GM20431 (cell line): ENCODE results near the gene HLTF.
"Not testable (repeated sequence)": the region's sequence is repeated elsewhere in the genome, so short reads cannot be mapped to it uniquely, and the experiment has no call there.

Experiments
- in situ Hi-C: fragments of 300-500 bp; cut with MseI, MboI; formaldehyde crosslinking; loops from one replicate; pipeline ENCODE4 v1.15.0; 2020; ENCODE audit warnings: low sequenced_read_pairs; ENCODE audit not compliant: unreplicated experiment

The HLTF gene

DNA sequence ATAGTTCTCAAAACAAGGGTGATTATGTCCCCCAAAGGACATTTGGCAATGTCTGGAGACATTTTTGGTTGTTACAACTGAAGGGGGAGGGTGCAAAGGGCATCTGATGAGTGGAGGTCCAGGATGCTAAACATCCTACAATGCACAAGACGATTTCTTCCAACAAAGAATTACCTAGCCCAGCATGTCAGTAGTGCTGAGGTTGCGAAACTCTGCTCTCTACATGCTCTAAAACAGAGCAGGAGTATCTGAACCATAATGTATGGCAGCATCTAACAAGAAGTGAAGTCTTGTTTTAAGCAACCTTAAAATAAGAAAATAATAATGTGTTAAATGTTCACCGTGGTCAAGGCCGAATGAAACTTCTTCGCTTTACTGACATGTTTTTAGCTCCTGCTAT lies 88.0 kb downstream of the HLTF start:
- in situ Hi-C loops: no loop called here

DNA sequence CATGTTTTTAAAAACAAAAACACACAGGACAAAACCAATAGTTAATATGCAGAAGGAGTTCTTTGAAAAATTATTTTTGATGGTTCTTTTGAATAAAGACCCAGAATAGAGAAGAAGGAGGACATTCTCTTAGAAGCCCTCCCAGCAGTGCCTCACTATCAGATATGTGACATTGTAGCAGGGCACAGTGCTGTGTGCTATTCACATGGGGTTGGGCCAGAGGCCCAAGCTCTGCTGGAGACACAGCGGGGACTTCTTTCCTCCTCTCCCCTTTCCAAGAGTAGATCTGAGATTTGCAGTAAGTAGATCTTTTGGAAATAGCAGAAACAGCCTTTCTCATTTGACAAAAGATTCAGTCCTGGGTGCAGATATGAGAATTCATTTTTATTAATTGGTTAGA lies 88.7 kb downstream of the HLTF start:
- in situ Hi-C loops: no loop called here

DNA sequence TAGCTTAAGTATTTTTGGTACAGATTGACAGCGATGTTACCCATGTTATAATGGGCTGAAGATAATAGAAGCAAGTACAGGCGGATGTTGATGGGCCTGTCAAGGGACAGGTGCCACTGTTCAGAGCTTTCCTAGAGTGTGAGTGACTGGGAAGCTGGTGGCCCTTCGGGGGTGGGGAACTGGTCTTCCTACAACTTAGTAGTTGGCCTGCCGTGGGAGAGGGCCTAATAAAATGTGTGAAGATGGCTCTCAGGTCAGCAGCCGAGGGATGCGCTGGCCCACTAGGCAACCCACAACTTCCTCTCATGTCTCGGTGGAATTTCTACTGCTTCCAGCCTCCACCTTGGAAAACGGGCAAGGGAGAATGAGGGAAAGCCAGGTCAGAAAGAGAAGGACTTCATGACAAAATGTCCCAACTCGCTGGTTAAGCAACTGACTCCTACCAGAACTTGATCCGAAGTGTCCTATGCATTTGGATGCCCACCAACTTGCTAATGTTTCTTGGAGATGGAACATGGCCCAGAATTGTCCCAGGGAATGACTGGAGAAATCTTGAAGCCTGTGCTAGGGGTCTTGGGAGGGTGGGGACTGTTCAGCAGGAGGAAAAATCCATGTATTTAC lies 93.6 kb downstream of the HLTF start:
- in situ Hi-C loops: no loop called here

DNA sequence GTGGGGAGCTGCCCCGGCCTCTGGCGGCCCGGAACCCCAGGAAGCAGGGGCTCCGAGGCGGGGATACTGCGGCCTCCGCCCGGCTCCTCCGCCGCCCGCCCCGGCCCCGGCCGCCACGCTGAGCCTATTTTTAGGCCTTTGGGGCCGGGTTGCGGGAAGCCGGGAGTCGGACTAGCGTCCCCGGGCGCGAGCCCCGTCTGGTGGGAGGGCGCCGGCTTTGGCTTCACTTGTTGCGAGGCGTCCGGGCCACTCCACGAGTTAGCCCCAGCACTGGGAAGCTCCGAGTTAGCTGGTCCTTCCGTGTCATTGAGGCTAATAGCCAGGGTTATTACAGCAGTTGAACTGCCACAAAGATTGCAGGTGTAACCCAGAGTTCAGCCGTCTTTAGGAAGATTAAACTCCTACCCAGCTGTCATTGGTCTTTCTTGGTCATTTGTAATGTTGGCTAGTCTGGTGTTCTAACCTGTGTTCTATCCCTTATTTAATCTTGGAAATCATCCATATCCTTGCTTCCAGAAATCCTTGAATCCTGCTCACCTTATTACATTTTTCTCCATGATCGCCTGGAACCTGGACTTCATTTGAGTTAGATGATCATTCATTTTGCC lies 94.2 kb downstream of the HLTF start:
- in situ Hi-C loops: no loop called here

DNA sequence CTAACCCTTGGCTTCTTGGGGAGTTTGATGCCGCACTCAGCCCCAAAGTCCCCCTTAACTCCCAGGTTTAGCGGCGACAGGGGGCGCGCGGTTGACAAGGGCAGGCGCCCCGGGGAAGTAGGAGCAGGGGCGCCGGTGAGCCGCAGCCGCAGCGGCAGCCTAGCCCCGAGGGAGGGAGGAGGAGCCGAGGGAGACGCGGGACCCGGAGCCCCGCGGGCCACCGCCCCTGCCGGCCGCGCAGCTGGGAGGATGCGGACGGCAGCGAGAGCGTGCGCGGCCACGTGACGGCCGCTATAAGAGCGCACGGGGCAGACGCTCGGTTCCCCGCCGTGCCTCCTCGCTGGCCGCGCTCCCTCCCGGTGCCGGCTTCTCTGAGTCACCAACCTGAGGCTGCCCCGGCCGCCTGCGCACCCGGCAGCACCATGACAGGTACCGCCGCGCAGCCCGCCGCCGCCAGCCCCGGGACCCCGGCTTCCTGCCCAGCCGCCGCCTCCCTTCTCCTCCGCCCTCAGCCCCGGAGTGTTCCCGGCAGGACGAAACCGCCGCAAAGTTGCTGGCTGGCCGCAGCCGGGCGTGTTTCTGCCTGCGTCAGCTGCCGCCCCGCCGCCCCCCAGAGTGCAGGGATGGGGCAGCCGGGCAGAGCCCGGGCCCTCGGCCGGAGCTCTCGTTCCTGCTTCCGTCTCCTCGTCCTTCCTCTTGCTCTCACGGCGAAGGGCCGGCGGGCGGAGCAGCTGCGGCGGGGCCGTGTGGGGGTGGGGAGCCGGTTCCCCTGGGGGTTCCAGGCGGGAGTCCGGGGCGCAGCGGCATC lies 94.9 kb downstream of the HLTF start, which contains the start of gene GYG1:
TSS of gene GYG1 (plus strand) at position 322 of the 808 bp plus-strand sequence. CDS start at position 423, 101 bp downstream.
- in situ Hi-C loops: no loop called here

DNA sequence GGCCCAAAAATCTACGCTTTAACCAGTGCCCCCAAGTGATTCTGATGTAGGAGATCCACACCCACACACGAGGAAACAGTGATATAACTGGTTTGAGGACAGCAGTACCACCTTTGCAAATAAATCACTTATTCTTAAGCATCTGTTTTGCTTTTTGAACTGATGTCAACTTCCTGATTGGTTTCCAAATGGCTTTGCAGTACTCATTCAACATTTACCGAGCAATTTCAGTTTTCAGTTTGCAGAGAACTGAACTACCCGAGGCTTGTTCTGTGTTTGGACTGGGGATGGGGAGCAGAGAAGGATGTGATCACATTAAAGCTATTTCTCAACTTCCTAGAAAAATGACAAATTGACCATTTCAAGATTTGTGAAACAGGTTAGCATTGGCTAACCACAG lies 96.1 kb downstream of the HLTF start:
- in situ Hi-C loops: no loop called here

DNA sequence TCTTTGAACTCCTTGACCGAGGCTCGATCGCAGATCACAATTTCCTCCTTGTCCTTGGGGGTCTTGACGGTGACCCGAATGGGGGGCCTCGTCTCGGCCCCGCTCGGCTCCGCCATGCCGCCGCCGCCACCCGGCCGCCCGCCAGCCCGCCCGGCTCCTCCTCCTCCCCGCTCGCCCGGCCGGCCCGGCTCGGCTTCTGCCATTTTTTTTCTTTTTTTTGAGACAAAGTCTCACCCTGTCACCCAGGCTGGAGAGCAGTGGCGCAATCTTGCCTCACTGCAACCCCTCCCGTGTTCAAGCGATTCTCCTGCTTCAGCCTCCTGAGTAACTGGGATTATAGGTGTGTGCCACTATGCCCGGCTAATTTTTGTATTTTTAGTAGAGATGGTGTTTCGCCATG lies 98.8 kb downstream of the HLTF start:
- in situ Hi-C loops: not testable (repeated sequence)

DNA sequence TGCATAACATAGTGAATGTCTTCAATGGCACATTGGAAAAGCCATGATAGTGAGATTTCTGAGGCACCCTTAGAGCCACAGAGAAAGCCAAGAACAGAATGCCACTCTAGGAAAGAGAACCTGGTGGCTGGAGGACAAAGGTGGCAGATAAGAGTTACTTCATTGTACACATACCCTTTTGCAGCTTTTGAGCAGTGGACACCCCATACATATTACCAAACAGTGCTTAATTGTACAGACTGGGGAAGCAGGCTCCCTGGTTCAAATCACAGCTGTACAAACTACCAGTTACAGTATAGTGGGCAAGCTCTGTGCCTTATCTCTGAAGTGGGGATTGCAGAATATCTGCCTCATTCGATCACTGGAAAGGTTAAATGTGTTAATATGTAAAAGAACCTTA lies 105.1 kb downstream of the HLTF start:
- in situ Hi-C loops: no loop called here
